Endodermal cell (in vitro differentiated cells): Measurements from ENCODE around the gene CCDC6. TPM values are rescaled to one million over a fixed set of nuclear protein-coding genes. Genes with fewer than 3 reads are reported as not detected.

Experiments
- DNase-seq: peaks from one replicate; pipeline ENCODE4 v3.0.0-alpha.2; 2017
- H3K27ac ChIP-seq: 2 replicates; pipeline ENCODE4 v1.5.1; 2013; ENCODE audit warnings: mild to moderate bottlenecking, low read depth, low read length, moderate library complexity
- H3K27me3 ChIP-seq: 2 replicates; pipeline ENCODE4 v1.6.1; 2013; ENCODE audit warnings: mild to moderate bottlenecking, low read length, moderate library complexity; ENCODE audit not compliant: insufficient read depth, control insufficient read depth, poor library complexity, severe bottlenecking
- H3K36me3 ChIP-seq: 2 replicates; pipeline ENCODE4 v1.7.0; 2013; ENCODE audit warnings: mild to moderate bottlenecking, low read length, moderate library complexity; ENCODE audit not compliant: control insufficient read depth, insufficient read depth
- H3K4me1 ChIP-seq: one replicate; pipeline ENCODE4 v1.7.0; 2013; ENCODE audit warnings: low read length; ENCODE audit not compliant: control insufficient read depth, insufficient read depth
- H3K4me3 ChIP-seq: 2 replicates; pipeline ENCODE4 v1.5.1; 2013; ENCODE audit warnings: mild to moderate bottlenecking, low read length, moderate library complexity
- H3K9ac ChIP-seq: 2 replicates; pipeline ENCODE4 v1.6.1; 2013; ENCODE audit warnings: mild to moderate bottlenecking, low read length, moderate library complexity; ENCODE audit not compliant: poor library complexity, severe bottlenecking; ENCODE audit errors: extremely low read depth
- H3K9me3 ChIP-seq: 2 replicates; pipeline ENCODE4 v1.6.1; 2013; ENCODE audit warnings: mild to moderate bottlenecking, low read length, moderate library complexity; ENCODE audit not compliant: control insufficient read depth
- H3K27ac Mint-ChIP-seq: 2 replicates; pipeline ENCODE4 v1.8.0; 2020; ENCODE audit warnings: mixed read lengths
- H3K27me3 Mint-ChIP-seq: 2 replicates; pipeline ENCODE4 v1.8.0; 2021; ENCODE audit warnings: mild to moderate bottlenecking, mixed read lengths; ENCODE audit not compliant: insufficient read depth
- H3K36me3 Mint-ChIP-seq: 2 replicates; pipeline ENCODE4 v1.8.0; 2020; ENCODE audit warnings: low read depth, mixed read lengths
- H3K4me1 Mint-ChIP-seq: 2 replicates; pipeline ENCODE4 v1.8.0; 2020; ENCODE audit warnings: mixed read lengths
- H3K4me3 Mint-ChIP-seq: 2 replicates; pipeline ENCODE4 v1.8.0; 2020; ENCODE audit warnings: mild to moderate bottlenecking, moderate library complexity, mixed read lengths
- H3K9me3 Mint-ChIP-seq: 2 replicates; pipeline ENCODE4 v1.8.0; 2020; ENCODE audit warnings: mild to moderate bottlenecking, mixed read lengths
- CTCF ChIP-seq: fragments of 200-600 bp; sonication (generic); conservative IDR thresholded peaks from 2 replicates; pipeline ENCODE4 v1.5.0; 2021; ENCODE audit warnings: antibody characterized with exemption, mild to moderate bottlenecking
- WGBS, 2 experiments: methylation state at CpG; one replicate each; pipeline versions ENCODE4 v1.1.5 to v1.1.7; 2013; ENCODE audit warnings: missing lambda C conversion rate in 2 of 2, mixed read lengths in 1 of 2; ENCODE audit not compliant: insufficient coverage in 1 of 2, insufficient read length in 1 of 2; 5-methylcytosine and 5-hydroxymethylcytosine counted together
- total RNA-seq, 2 donors: library from RNA; stranded (reverse); fragmentation: NEBNext Ultra II Directional in 1 of 2; extraction: Animal tissue kit (Norgen Biotek cat#: 25700) in 1 of 2; gene quantifications; 2 replicates in 1 of 2; 3 replicates in 1 of 2; pipeline ENCODE4 v1.2.1, GENCODE V29; 2021

CCDC6 gene
- total RNA-seq, 2 donors from 2014 or later = 29.3 to 30.4 TPM

GRCh38 chr10:59880971-59881510 is 25.3 kb downstream of the CCDC6 start:
- Mint-ChIP-seq H3K9me3 (no peaks in the 10 kb centered on the region), H3K27me3 (no peaks in the 10 kb centered on the region), H3K4me1 (peaks cover 25% of the 10 kb centered on the region), H3K36me3 (no peaks in the 10 kb centered on the region), H3K27ac (no peak overlapping the region), H3K4me3 (no peak overlapping the region)
- no peak for DNase-seq
- Histone ChIP-seq H3K27me3 (no peaks in the 10 kb centered on the region), H3K27ac (no peak overlapping the region), H3K4me3 (no peak overlapping the region), H3K4me1 (peaks cover 7% of the 10 kb centered on the region), H3K36me3 (no peaks in the 10 kb centered on the region), H3K9me3 (no peaks in the 10 kb centered on the region), H3K9ac (no peak overlapping the region)
- WGBS, 2 experiments = 72 to 82% methylated on average over 2 to 6 of the region's 6 CpGs
- TF ChIP-seq CTCF = no peak

GRCh38 chr10:59880019-59880717 is 26.2 kb downstream of the CCDC6 start:
- Histone ChIP-seq H3K27me3 (no peaks in the 10 kb centered on the region), H3K9me3 (no peaks in the 10 kb centered on the region), H3K9ac (no peak overlapping the region), H3K4me1 (peaks cover 7% of the 10 kb centered on the region), H3K27ac (no peak overlapping the region), H3K36me3 (no peaks in the 10 kb centered on the region), H3K4me3 (no peak overlapping the region)
- no peak overlapping the region for H3K27ac Mint-ChIP-seq
- H3K27me3 Mint-ChIP-seq = no peaks in the 10 kb centered on the region
- no peaks in the 10 kb centered on the region for H3K36me3 Mint-ChIP-seq
- H3K9me3 Mint-ChIP-seq = no peaks in the 10 kb centered on the region
- 84 to 100% methylated on average over 3 to 6 of the region's 6 CpGs for WGBS, 2 experiments
- peaks cover 20% of the 10 kb centered on the region for H3K4me1 Mint-ChIP-seq
- no peak for DNase-seq
- no peak for TF ChIP-seq CTCF
- H3K4me3 Mint-ChIP-seq = no peak overlapping the region

DNA sequence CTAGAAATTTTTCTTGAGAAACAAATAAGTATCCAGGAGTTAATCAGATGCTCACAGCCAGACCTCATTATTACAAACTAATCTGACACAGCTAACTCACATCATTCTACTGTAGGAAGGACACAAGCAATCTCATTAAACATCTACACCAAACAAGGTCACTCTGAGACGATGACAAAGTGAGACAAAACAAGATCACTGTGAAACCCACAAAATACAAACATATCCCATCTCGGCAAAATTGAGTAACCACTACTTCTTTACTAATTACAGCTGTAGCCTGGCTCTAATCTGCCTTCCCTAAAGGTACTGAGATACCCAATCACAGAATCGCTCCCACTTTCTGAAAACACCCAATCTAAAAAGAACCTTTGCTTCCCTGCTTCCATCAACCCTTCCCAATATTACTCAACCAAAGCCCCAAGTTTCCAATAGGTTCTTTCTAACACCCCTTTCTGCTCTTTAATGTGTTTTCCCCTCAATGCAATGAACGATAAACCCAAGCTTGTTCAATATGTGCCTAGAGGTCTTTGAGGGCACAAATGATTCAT is 26.9 kb downstream of the CCDC6 start:
- WGBS, 2 experiments = 92 to 100% methylated on average over 1 to 4 of the region's 4 CpGs
- no peak for TF ChIP-seq CTCF
- H3K4me1 Mint-ChIP-seq = peaks cover 23% of the 10 kb centered on the region
- no peak overlapping the region for H3K9ac ChIP-seq
- H3K36me3 Mint-ChIP-seq = no peaks in the 10 kb centered on the region
- no peak overlapping the region for H3K4me3 ChIP-seq
- H3K36me3 ChIP-seq = no peaks in the 10 kb centered on the region
- no peaks in the 10 kb centered on the region for H3K27me3 ChIP-seq
- H3K4me1 ChIP-seq = peaks cover 7% of the 10 kb centered on the region
- no peaks in the 10 kb centered on the region for H3K9me3 ChIP-seq
- H3K27me3 Mint-ChIP-seq = no peaks in the 10 kb centered on the region
- no peak overlapping the region for H3K4me3 Mint-ChIP-seq
- no peaks in the 10 kb centered on the region for H3K9me3 Mint-ChIP-seq
- no peak for DNase-seq
- no peak overlapping the region for H3K27ac ChIP-seq
- H3K27ac Mint-ChIP-seq = no peak overlapping the region
